ENCODE measurements around the gene STEAP2. TPM values are rescaled to one million over a fixed set of nuclear protein-coding genes. Genes with fewer than 3 reads are reported as not detected.

Gene STEAP2
- total and polyA plus RNA-seq, 2 donors (not counting 3 experiments of a cell fraction or from before 2014, with no cell fraction given) = 4.2 to 4.6 TPM

DNA sequence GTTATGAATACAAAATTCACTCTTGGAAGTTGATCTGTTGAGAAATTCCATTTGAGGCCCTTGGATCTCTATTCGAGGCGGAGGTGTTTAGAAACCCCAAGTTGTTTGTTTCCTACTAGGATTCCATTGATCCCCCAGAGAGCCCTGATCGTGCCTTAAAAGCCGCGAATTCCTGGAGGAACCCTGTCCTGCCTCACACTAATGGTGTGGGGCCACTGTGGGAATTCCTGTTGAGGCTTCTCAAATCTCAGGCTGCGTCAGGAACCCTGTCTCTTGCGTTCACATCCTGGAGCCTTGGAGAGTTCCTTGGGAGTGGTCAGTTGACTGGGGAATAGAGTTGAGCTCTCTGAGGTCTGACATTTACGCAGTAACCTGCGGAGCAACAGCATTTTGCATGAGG is 34.6 kb downstream of the STEAP2 start:
- Histone ChIP-seq H3K27ac (ENCODE audit: insufficient read depth, low read depth, low read length) (no peak overlapping the region), H3K4me1 (ENCODE audit: control insufficient read depth, extremely low read depth, insufficient read depth, low read length) (peaks cover 17% of the 10 kb centered on the region), H3K9me3 (replicated peaks; ENCODE audit: control insufficient read depth, insufficient read depth, low read length) (no peaks in the 10 kb centered on the region), H4K20me1 (replicated peaks; ENCODE audit: control insufficient read depth, extremely low read depth, insufficient read depth, low read length) (no peaks in the 10 kb centered on the region), H3K4me2 (ENCODE audit: insufficient read depth, low read length) (no peak overlapping the region), H3K9ac (replicated peaks; ENCODE audit: extremely low read depth, insufficient read depth, low read length) (no peak overlapping the region), H3K27me3 (ENCODE audit: control insufficient read depth in 2 of 2, insufficient read depth in 2 of 2, low read length in 2 of 2) (no peaks in the 10 kb centered on the region), H3K9me1 (replicated peaks; ENCODE audit: control insufficient read depth, extremely low read depth, insufficient read depth, low read length) (no peaks in the 10 kb centered on the region), H3K79me2 (ENCODE audit: control insufficient read depth, insufficient read depth, low read length) (no peaks in the 10 kb centered on the region), H3K36me3 (ENCODE audit: control insufficient read depth in 2 of 2, extremely low read depth in 1 of 2, insufficient read depth in 2 of 2, low read length in 2 of 2) (no peaks in the 10 kb centered on the region), H2AFZ (ENCODE audit: low read depth, low read length) (peak overlapping the region; percentile 38), H3K4me3 (replicated peaks in 1 of 3; ENCODE audit: insufficient read depth in 1 of 3, low read depth in 1 of 3, low read length in 3 of 3) (no peak overlapping the region)
- TSS peak; percentile 19 for BruUV-seq (replicated peaks)
- ChIA-PET CTCF (interaction anchor here (1.0 to 2.0 kb wide), 7 partner anchors 14 to 182 kb away, joined by 3 to 7 read pairs (median 4); partner anchors contain the start of genes STEAP1 and STEAP2), POLR2A (interaction anchor here (0.6 kb wide), 1 partner anchor 52 kb away, joined by 3 read pairs; no protein-coding TSS in a partner anchor)
- DNase-seq (ENCODE audit: low read depth, low spot score) = no peak
- FAIRE-seq = no peak
- TF ChIP-seq, protein P1, sequence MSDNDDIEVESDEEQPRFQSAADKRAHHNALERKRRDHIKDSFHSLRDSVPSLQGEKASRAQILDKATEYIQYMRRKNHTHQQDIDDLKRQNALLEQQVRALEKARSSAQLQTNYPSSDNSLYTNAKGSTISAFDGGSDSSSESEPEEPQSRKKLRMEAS (IDR thresholded peaks at IDR 0.05; ENCODE audit: insufficient read depth, insufficient read length) = no peak
- TF ChIP-seq POLR2AphosphoS5 (IDR thresholded peaks at IDR 0.05; ENCODE audit: insufficient read depth, low read depth, low read length) = no peak
- TF ChIP-seq JUN (IDR thresholded peaks at IDR 0.05; ENCODE audit: borderline replicate concordance, insufficient read depth, insufficient read length, low read depth) = no peak
- TF ChIP-seq CTCF (IDR thresholded peaks at IDR 0.05; ENCODE audit: extremely low read depth in 1 of 2, insufficient read depth in 1 of 2, low read depth in 1 of 2, low read length in 2 of 2) = no peak
- TF ChIP-seq MYC (IDR thresholded peaks at IDR 0.05; ENCODE audit: low read depth, low read length) = no peak
- TF ChIP-seq EZH2 (IDR thresholded peaks at IDR 0.05; ENCODE audit: borderline replicate concordance, low read depth, low read length, severe bottlenecking) = no peak
- no peak for TF ChIP-seq FOS (IDR thresholded peaks at IDR 0.05; ENCODE audit: borderline replicate concordance, insufficient read depth, low read length)
- TF ChIP-seq POLR2A (IDR thresholded peaks at IDR 0.05; ENCODE audit: low read depth, low read length) = no peak
- no peak for TF ChIP-seq GATA2 (IDR thresholded peaks at IDR 0.05; ENCODE audit: insufficient read depth, insufficient read length, low read depth, low read length)
- intact Hi-C loops (cut with micrococcal nuclease) (no loop called here), dilution Hi-C loops (cut with MboI; ENCODE audit: extremely low pct_ligation_motif_present, low sequenced_read_pairs) (no loop called here)
